GM12892 (cell line): ENCODE measurements around the gene ESYT3.

ENCODE experiments used
- POLR2A ChIP-seq: IDR thresholded peaks from 2 replicates; pipeline ENCODE4 v1.6.1; 2011; ENCODE audit warnings: low read depth, low read length, control low read depth
- POLR2AphosphoS5 ChIP-seq: IDR thresholded peaks from 2 replicates; pipeline ENCODE4 v1.6.1; 2011; ENCODE audit warnings: low read depth, low read length, control low read depth
- TAF1 ChIP-seq: IDR thresholded peaks from 2 replicates; pipeline ENCODE4 v1.6.1; 2011; ENCODE audit warnings: low read depth, mild to moderate bottlenecking, control low read depth, low read length, borderline replicate concordance

- TF ChIP-seq POLR2AphosphoS5 (no peak), POLR2A (no peak), TAF1 (no peak)
Observed at GRCh38 chr3:138395865-138396751, 38.3 kb upstream of the ESYT3 start.
